Peyer's patch (tissue), 4 donors: ENCODE measurements around the gene CNOT6L.

Experiments
- POLR2A ChIP-seq, 2 donors: fragments of 450-650 bp; IDR thresholded peaks; one replicate each; pipeline ENCODE4 v1.5.1; 2017; ENCODE audit warnings: antibody characterized with exemption in 2 of 2, mild to moderate bottlenecking in 2 of 2, moderate library complexity in 2 of 2
- TF ChIP-seq, protein P1 (sequence below), 6 experiments: fragments of 450-650 bp in 4 of 6; fragments of 200-600 bp in 2 of 6; sonication (generic) in 1 of 6; IDR thresholded peaks; one replicate each; pipeline ENCODE4 v1.5.1; 2017 to 2019; ENCODE audit warnings: antibody characterized with exemption in 6 of 6, mild to moderate bottlenecking in 3 of 6, moderate library complexity in 1 of 6

DNA sequence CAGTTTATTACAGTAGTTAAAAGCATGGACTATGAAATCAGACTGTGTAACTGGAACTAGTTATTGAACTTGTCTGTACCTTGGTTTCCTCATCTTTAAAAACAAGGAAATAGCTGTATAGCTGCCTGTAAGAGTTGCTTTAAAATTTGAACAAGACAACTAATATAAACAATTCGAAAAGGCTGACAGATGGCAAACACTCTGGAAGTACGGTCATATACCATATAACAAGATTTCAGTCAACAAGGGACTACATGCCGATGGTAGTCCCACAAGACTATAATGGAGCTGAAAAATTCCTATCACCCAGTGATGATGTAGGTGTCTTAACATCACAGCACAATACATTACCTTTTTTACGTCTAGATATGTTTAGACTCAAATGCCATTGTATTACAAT is 78.7 kb downstream of the CNOT6L start:
- TF ChIP-seq, protein P1, sequence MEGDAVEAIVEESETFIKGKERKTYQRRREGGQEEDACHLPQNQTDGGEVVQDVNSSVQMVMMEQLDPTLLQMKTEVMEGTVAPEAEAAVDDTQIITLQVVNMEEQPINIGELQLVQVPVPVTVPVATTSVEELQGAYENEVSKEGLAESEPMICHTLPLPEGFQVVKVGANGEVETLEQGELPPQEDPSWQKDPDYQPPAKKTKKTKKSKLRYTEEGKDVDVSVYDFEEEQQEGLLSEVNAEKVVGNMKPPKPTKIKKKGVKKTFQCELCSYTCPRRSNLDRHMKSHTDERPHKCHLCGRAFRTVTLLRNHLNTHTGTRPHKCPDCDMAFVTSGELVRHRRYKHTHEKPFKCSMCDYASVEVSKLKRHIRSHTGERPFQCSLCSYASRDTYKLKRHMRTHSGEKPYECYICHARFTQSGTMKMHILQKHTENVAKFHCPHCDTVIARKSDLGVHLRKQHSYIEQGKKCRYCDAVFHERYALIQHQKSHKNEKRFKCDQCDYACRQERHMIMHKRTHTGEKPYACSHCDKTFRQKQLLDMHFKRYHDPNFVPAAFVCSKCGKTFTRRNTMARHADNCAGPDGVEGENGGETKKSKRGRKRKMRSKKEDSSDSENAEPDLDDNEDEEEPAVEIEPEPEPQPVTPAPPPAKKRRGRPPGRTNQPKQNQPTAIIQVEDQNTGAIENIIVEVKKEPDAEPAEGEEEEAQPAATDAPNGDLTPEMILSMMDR (IDR thresholded peaks at IDR 0.05), result no peak
- TF ChIP-seq POLR2A (IDR thresholded peaks at IDR 0.05), result no peak
